Karpas-422 (cell line): ENCODE data around the gene CABLES1. TPM values are rescaled to one million over a fixed set of nuclear protein-coding genes. Genes with fewer than 3 reads are reported as not detected.
"Not testable (repeated sequence)": the region's sequence is repeated elsewhere in the genome, so short reads cannot be mapped to it uniquely, and the experiment has no call there.

Experiments
- DNase-seq: peaks from one replicate; pipeline ENCODE4 v3.0.0-alpha.2; 2015
- H2AFZ ChIP-seq: fragments of 200-600 bp; sonication (generic); 2 replicates; pipeline ENCODE4 v1.6.1; 2014; ENCODE audit warnings: antibody characterized with exemption, low read length, mixed read lengths
- H3K27ac ChIP-seq: fragments of 200-600 bp; sonication (generic); 2 replicates; pipeline ENCODE4 v1.5.1; 2014; ENCODE audit warnings: mild to moderate bottlenecking, low read length, moderate library complexity
- H3K27me3 ChIP-seq: fragments of 200-600 bp; sonication (generic); 2 replicates; pipeline ENCODE4 v1.6.1; 2014; ENCODE audit warnings: low read length, mixed read lengths
- H3K36me3 ChIP-seq: fragments of 200-600 bp; sonication (generic); 2 replicates; pipeline ENCODE4 v1.6.1; 2014; ENCODE audit warnings: low read length, mixed read lengths; ENCODE audit not compliant: insufficient read depth
- H3K4me1 ChIP-seq: fragments of 200-600 bp; sonication (generic); 2 replicates; pipeline ENCODE4 v1.6.1; 2014; ENCODE audit warnings: mild to moderate bottlenecking, low read length, mixed read lengths
- H3K4me2 ChIP-seq: fragments of 200-600 bp; sonication (generic); 2 replicates; pipeline ENCODE4 v1.6.1; 2014; ENCODE audit warnings: low read length, low read depth, mild to moderate bottlenecking; ENCODE audit not compliant: poor library complexity, severe bottlenecking
- H3K4me3 ChIP-seq: fragments of 200-600 bp; sonication (generic); 2 replicates; pipeline ENCODE4 v1.5.1; 2014; ENCODE audit warnings: mild to moderate bottlenecking, antibody characterized with exemption, low read length, mixed read lengths
- H3K79me2 ChIP-seq: fragments of 200-600 bp; sonication (generic); 2 replicates; pipeline ENCODE4 v1.6.1; 2014; ENCODE audit warnings: mild to moderate bottlenecking, low read length, mixed read lengths
- H3K9ac ChIP-seq: fragments of 200-600 bp; sonication (generic); 2 replicates; pipeline ENCODE4 v1.6.0; 2014; ENCODE audit warnings: low read length
- H3K9me2 ChIP-seq: fragments of 200-600 bp; sonication (generic), shearing (Covaris generic); replicated peaks from 2 replicates; pipeline ENCODE4 v1.6.0; 2014; ENCODE audit warnings: mild to moderate bottlenecking, low read length, moderate library complexity; ENCODE audit not compliant: insufficient read depth
- H3K9me3 ChIP-seq: fragments of 300-700, 200-600 bp; sonication (generic); 2 replicates; pipeline ENCODE4 v1.6.1; 2014; ENCODE audit warnings: low read length, mixed read lengths
- H4K20me1 ChIP-seq: fragments of 200-600 bp; sonication (generic); 2 replicates; pipeline ENCODE4 v1.6.1; 2014; ENCODE audit warnings: mild to moderate bottlenecking, antibody characterized with exemption, low read length, low read depth; ENCODE audit not compliant: insufficient read depth
- total RNA-seq: library from RNA; depleted of rRNA; stranded (reverse); fragments of >200 nt; shearing (Covaris generic); gene quantifications from 2 replicates; pipeline ENCODE4 v1.2.3, GENCODE V29; 2014; ENCODE audit warnings: low replicate concordance

The CABLES1 gene
- total RNA-seq, 1 experiment from 2014 or later, result not detected

GRCh38 chr18:23268641-23269040 lies 133.4 kb downstream of the CABLES1 start:
- Histone ChIP-seq H3K79me2 (no peaks in the 10 kb centered on the region), H3K9me2 (no peaks in the 10 kb centered on the region), H3K4me1 (no peaks in the 10 kb centered on the region), H3K27me3 (no peaks in the 10 kb centered on the region; the same call in 1 of the 2 replicates), H4K20me1 (no peaks in the 10 kb centered on the region), H3K4me2 (no peak overlapping the region), H3K9ac (no peak overlapping the region), H3K36me3 (no peaks in the 10 kb centered on the region), H2AFZ (no peak overlapping the region), H3K4me3 (no peak overlapping the region), H3K27ac (no peak overlapping the region), H3K9me3 (peaks cover 2% of the 10 kb centered on the region; the same call in 1 of the 2 replicates)
- DNase-seq, result no peak

GRCh38 chr18:23269068-23269467 lies 133.8 kb downstream of the CABLES1 start:
- not testable (repeated sequence) for H4K20me1 ChIP-seq, H3K4me1 ChIP-seq, H3K4me2 ChIP-seq, H3K4me3 ChIP-seq, H3K27ac ChIP-seq, H3K27me3 ChIP-seq, H3K9me3 ChIP-seq, H3K36me3 ChIP-seq, H3K9me2 ChIP-seq, DNase-seq, H2AFZ ChIP-seq, H3K9ac ChIP-seq, H3K79me2 ChIP-seq

DNA sequence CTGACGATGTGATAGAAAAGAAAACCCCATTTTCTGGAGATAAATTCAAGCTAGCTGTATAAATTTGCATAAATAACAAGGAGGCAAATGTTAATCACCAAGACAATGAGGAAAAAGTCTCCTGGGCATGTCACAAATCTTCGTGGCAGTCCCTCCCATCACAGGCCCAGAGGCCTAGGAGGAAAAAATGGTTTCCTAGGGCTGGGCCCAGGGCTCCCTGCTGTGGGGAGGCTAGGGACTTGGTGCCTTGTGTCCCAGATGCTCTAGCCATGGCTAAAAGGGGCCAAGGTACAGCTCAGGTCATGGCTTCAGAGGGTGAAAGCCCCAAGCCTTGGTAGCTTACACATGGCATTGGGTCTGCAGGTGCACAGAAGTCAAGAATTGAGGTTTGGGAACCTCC lies 134.6 kb downstream of the CABLES1 start:
- no peaks in the 10 kb centered on the region for H3K9me2 ChIP-seq
- H3K27me3 ChIP-seq, result no peaks in the 10 kb centered on the region; the same call in 1 of the 2 replicates
- no peaks in the 10 kb centered on the region for H3K79me2 ChIP-seq
- H3K4me2 ChIP-seq, result no peak overlapping the region
- no peaks in the 10 kb centered on the region for H4K20me1 ChIP-seq
- no peaks in the 10 kb centered on the region for H3K36me3 ChIP-seq
- no peak overlapping the region for H3K27ac ChIP-seq
- H3K4me3 ChIP-seq, result no peak overlapping the region
- H3K4me1 ChIP-seq, result no peaks in the 10 kb centered on the region
- no peak overlapping the region for H2AFZ ChIP-seq
- H3K9me3 ChIP-seq, result peaks cover 2% of the 10 kb centered on the region; the same call in 1 of the 2 replicates
- no peak overlapping the region for H3K9ac ChIP-seq
- no peak for DNase-seq

GRCh38 chr18:23270986-23271680 lies 135.8 kb downstream of the CABLES1 start:
- Histone ChIP-seq H3K4me1 (no peaks in the 10 kb centered on the region), H3K36me3 (no peaks in the 10 kb centered on the region), H3K4me3 (no peak overlapping the region), H3K27me3 (no peaks in the 10 kb centered on the region; the same call in 1 of the 2 replicates), H3K79me2 (no peaks in the 10 kb centered on the region), H3K9me2 (no peaks in the 10 kb centered on the region), H3K4me2 (no peak overlapping the region), H3K9me3 (peaks cover 2% of the 10 kb centered on the region; the same call in 1 of the 2 replicates), H3K27ac (no peak overlapping the region), H2AFZ (no peak overlapping the region), H3K9ac (no peak overlapping the region), H4K20me1 (no peaks in the 10 kb centered on the region)
- no peak for DNase-seq

- no peaks in the 10 kb centered on the region for H3K79me2 ChIP-seq
- no peaks in the 10 kb centered on the region; the same call in 1 of the 2 replicates for H3K27me3 ChIP-seq
- no peak overlapping the region for H3K27ac ChIP-seq
- H4K20me1 ChIP-seq, result no peaks in the 10 kb centered on the region
- H3K9ac ChIP-seq, result no peak overlapping the region
- H2AFZ ChIP-seq, result no peak overlapping the region
- no peak overlapping the region for H3K4me2 ChIP-seq
- DNase-seq, result no peak
- peaks cover 5% of the 10 kb centered on the region for H3K4me1 ChIP-seq
- H3K9me3 ChIP-seq, result peaks cover 4% of the 10 kb centered on the region; the same call in 1 of the 2 replicates
- no peaks in the 10 kb centered on the region; the same call in 1 of the 2 replicates for H3K36me3 ChIP-seq
- no peaks in the 10 kb centered on the region for H3K9me2 ChIP-seq
- H3K4me3 ChIP-seq, result no peak overlapping the region
Measured at GRCh38 chr18:23272498-23273232, 137.4 kb downstream of the CABLES1 start.

- Histone ChIP-seq H3K4me2 (no peak overlapping the region), H3K4me3 (no peak overlapping the region), H3K9me3 (peaks cover 6% of the 10 kb centered on the region; the same call in 1 of the 2 replicates), H4K20me1 (no peaks in the 10 kb centered on the region), H3K27ac (no peak overlapping the region), H3K36me3 (no peaks in the 10 kb centered on the region; the same call in 1 of the 2 replicates), H3K27me3 (no peaks in the 10 kb centered on the region; the same call in 1 of the 2 replicates), H3K79me2 (no peaks in the 10 kb centered on the region), H2AFZ (no peak overlapping the region), H3K9me2 (no peaks in the 10 kb centered on the region), H3K9ac (no peak overlapping the region), H3K4me1 (peaks cover 6% of the 10 kb centered on the region)
- no peak for DNase-seq
Measured at GRCh38 chr18:23273443-23273966, 138.2 kb downstream of the CABLES1 start.

- H3K9me2 ChIP-seq, result no peaks in the 10 kb centered on the region
Measured at GRCh38 chr18:23274638-23275482, 139.6 kb downstream of the CABLES1 start.

More at GRCh38 chr18:23274638-23275482, 139.6 kb downstream of the CABLES1 start:
- Histone ChIP-seq H3K4me2 (no peak overlapping the region), H3K4me1 (peaks cover 6% of the 10 kb centered on the region), H3K27me3 (no peaks in the 10 kb centered on the region; the same call in 1 of the 2 replicates), H3K36me3 (no peaks in the 10 kb centered on the region; the same call in 1 of the 2 replicates), H3K4me3 (no peak overlapping the region), H3K79me2 (no peaks in the 10 kb centered on the region), H3K9ac (no peak overlapping the region), H3K9me3 (peaks cover 6% of the 10 kb centered on the region; the same call in 1 of the 2 replicates), H2AFZ (no peak overlapping the region), H4K20me1 (no peaks in the 10 kb centered on the region), H3K27ac (no peak overlapping the region)
- no peak for DNase-seq
